ENCODE data around the gene C1QTNF7.
A peak's percentile ranks its signal among the peaks of the same experiment; 100 is the strongest.

Gene C1QTNF7

DNA sequence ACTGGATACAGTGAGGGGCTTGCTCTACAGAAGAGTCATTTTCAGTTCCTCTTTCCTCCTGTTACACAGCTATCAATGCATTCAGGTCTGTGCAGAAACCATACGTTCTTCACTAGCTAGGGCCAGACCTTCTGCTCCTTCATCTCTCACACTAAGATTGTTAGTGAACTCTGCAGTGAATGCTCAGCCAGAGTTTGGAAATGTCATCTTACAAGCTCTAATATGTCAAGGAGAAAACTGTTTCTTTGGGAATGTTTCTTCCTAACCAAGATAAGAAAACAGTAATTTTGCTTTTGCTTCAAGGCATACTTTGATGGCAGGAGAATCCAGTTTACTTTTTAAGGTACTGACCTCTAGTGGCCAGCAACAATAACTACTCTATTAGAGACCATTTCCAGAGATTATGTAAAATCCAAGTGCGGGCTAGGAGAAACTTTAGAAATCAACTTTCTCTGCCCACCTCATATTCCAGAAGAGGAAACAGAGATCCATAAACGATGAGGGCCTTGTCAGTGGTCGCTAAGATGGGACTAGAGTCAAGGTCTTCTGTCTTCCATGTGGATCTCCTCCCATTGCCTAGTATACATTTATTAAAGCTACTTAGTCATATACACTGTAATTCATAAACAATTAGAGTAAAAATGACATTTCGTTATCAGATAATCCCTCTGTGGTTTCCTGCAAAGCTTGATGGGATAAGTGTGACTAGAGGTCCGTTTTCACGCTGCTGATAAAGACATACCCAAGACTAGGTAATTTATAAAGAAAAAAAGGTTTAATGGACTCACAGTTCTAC, 29.8 kb downstream of the C1QTNF7 start:
- peak; percentile 84 for DNase-seq (ENCODE audit: low spot score)

DNA sequence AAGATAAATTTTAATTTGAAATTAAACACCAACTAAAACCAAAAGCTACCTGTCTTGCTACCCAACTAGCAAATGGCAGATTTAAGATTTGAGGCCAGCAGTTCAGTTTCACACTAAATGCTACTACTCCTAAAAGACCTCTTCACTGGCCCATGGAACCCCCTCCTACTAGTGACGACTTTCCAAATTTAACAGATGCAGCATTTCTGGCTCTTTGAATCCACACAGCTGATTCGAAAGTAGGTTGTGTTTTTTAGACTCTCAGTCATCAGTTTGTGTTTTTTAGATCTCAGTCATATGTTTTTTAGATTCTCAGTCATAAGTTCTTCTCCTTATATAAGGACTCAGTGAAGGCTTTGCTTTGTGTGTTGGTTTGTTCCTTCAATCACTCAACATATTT, 30.8 kb downstream of the C1QTNF7 start:
- DNase-seq (ENCODE audit: low spot score): no peak

DNA sequence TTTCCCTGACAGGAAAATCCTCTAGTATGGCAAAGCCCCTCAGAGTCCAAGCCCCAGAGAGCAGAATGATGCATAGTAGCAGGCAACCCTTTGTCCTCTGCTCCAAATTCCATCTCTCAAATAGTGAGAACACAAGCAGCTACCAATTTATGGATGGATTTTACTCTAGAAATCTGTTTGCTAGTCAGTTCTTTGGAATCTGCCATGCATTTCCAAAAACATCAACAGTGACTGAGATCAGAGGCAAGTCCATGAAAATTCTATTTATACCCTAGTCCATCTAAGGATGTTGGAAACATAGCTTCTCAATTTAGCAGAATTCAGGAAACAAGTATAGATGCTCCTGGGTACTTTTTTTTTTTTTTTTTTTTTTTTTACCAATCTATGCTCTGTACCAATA, 31.9 kb downstream of the C1QTNF7 start:
- DNase-seq (ENCODE audit: low spot score): no peak

DNA sequence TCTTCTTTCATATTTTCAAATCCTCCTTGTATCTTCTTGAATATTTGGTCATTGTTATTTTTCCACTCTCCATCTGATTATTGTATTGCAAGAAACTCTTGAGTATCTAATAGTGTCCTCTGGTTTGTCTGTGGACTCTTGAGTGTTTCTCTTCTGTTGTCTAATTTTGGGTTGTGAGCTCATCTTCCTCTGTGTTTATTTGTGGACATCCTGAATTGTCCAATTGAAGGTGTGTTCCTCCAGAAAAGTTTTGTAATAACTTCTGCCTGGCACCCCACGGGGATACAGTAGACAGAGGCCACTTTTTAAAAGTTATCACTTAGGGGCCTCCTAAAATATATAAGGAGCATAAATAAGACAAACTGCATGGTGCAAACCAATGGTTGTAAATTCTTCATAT, 38.8 kb downstream of the C1QTNF7 start:
- no peak for DNase-seq (ENCODE audit: low spot score)

DNA sequence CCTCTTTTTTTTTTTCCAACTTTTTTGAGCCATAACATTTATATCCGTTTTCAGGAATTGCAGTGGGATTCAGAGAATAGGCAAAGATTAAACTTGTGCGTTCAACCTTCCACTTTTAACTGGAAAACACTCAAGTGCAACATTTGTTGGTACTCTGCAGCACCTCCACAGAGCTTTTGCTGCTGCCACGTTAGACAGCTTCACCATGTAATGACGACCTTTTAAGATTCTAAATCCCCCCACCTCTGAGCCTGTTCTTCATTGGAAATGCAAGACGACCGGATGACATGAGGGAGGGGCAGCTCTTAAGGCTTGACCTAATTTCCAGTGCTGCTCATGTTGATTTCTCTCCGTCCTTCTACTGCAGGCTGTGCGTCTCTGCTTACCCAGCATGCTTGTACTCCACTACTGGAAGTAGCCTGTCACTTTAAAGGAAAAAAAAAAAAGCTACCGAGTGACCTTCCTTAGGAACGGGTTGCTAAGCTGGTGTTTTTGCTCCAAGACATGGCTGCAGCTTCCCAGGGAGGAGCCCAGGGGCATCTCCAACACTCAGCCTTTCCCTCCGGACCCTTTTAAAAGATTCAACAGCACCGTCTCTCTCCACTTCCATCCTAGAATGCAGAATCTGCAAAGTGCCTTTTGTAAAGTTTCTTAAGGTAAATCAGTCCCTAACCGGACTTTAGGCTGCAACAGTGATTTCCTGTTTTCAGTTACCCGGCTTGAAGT, 41.7 kb downstream of the C1QTNF7 start, which contains the start of gene CC2D2A:
Gene CC2D2A (plus strand): TSS at position 481 of the 726 bp plus-strand sequence. CDS start 6,051 bp downstream, outside the sequence.
- no peak for DNase-seq (ENCODE audit: low spot score)

DNA sequence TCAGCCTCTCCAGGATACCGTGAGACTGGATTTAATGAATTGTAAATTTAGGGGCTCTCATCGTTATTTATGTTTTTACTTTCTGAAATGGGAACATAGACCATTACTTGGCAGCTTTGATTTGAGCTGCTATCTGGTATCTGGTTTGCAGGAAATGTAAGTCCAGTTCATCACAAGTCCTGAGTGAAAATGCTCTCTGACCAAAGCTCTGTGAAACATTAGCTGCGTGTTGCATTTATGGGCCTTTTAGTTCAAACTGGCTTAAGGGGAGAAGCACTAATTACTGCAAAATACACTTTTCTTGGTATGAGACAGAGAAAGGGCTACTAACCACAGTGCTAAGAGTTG, 42.3 kb downstream of the C1QTNF7 start:
- peak; percentile 40 for DNase-seq (ENCODE audit: low spot score)

DNA sequence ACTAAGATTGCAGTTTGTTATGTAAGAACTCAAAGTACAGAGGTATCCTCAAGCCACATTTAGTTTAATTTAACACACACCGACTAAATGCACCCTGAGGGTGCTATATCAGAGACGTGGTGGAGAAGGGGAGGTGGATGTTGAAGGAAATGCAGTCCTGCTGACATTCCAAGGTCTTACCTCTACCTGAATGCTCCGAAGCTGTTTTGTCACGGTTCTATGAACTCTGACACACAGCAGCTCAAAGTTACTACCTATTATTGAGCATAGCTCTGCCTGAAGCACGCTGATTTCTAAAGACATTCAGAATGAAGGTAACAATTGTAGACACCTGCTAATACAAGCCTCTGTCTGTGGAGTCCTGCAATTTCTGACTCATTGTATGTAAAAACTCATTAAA, 48.6 kb downstream of the C1QTNF7 start:
- no peak for DNase-seq (ENCODE audit: low spot score)

DNA sequence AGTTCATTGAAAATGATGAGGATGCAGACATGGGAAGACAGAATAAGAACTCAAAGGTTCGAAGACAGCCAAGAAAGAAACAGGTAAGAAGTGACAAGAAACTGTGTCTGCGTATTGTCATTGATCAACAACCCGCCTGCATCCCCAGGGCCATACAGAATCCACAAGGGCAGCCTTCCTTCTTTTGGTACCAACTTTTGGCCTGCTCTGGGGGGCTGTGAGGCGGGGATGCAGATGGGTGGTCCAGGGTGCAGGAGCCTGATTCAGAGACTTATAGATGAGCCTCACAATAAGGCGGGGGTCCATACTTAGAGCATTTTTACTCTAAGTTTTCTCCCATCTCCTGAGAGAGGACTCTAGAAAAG, 50.9 kb downstream of the C1QTNF7 start:
- no peak for DNase-seq (ENCODE audit: low spot score)

DNA sequence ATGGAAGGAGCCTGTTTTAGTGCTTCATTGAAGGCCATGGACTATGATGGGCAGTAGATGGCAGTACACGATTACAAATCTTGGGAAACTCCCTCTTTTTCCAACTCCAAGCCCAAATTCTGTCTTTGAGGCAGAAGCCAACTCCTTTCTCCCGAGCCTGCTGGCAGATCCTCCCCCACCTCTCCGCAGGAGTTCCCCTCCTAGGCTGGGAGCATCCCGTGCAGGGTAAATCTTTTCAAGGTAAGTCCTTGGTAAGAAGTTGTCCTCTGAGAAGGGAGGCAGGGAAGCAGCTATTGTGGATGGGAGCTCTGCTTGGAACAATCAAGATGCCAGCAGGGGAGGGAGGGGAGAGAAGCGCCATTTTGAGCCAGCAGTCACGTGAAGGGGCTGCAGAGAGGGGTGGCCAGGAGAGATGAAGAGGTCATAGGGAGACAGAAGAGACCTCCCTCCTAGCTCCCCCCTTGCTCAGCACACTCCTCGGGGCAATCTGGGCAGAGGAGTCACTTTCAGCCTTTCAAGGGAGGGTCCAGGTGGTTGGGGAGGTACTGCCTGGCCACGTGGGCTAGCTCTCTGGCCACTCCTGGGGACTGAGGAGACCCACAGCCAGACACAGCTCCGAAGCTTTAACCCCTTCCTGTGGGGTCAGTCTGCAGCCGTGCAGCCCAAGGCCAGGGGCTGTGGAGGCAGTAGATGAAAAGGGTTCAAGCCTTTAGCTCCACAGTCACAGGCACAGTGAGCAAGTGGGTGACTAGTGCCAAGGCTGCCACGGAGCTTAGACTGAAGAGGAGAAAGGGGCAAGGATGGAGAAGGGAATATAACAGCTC, 51.5 kb downstream of the C1QTNF7 start:
- peak; percentile 94 for DNase-seq (ENCODE audit: low spot score)

DNA sequence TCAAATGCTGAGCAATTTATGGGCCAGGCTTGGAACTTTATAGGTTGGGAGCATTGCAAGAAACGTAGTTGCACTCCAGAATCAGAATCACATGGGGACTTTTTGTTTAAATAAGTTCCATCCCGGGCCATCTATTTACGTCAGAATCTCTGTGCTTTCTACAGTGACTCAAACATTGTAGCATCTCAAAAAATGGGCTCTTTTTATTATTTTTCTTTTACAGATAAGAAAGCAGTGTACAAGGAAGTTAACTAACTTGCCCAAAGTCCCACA, 52.0 kb downstream of the C1QTNF7 start:
- DNase-seq (ENCODE audit: low spot score): no peak

DNA sequence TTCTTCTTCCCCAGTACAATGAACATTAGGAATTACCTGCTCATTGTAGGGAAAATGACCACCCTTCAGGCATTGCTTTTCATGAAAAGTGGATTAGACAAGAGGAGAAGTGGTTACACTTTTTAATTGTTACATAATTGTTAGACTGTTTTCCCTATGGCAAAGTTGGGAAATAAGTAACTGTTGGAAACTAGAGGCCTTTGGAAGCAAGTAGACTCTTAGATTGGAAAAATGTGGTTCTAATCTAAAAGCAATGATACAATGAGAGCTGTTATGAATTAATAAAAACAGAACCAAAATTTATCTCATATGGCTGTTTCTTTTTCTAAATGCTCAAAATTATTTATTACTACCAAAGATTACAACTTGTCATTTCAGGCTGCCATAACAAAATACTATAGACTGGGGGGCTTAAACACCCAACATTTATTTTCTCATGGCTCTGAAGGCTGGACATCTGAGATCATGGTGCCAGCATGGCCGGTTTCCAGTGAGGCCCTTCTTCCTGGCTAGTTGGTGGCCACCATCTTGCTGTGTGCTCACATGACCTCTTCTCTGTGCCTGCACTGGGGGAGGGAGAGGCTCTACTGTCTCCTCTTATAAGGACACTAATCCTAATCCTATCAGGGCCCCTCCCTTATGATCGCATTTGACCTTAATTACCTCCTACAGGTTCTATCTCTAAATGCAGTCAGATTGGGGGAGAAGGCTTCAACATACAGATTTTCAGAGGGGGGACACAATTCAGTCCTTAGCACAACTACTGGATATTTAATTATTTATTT, 54.3 kb downstream of the C1QTNF7 start:
- DNase-seq (ENCODE audit: low spot score): no peak

DNA sequence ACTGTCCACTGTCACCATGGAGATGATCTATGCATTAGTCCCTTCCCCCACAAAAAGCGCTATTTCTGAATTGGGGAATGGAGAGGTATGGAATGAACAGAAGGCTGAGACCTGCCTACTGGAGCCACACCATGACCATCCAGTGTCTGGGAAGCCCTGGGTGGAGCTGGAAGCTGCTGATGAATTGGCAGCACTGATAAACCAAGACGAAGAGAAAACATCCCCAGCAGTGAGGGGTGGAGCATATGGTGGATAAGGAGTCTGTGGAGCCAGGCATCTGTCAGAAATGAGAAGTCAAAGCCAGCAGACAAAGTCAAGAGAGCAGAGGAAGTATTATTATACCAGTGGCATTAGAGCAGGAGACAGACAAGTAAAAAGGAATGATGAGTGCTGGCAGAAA, 55.0 kb downstream of the C1QTNF7 start:
- no peak for DNase-seq (ENCODE audit: low spot score)

DNA sequence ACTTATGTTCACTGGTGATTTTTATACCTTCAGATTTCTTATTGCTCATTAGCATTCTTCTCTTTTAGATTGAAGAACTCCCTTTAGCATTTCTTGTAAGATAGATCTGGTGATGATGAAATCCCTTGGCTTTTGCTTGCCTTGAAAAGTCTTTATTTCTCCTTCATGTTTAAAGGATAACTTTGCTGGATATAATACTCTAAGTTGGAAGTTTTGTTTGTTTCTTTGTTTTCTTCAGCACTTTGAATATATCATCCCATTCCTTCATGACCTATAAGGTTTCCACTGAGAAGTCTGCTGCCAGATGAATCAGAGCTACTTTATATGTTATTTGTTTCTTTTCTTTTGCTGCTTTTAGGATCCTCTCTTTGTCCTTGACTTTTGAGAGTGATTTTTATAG, 60.3 kb downstream of the C1QTNF7 start:
- no peak for DNase-seq (ENCODE audit: low spot score)

DNA sequence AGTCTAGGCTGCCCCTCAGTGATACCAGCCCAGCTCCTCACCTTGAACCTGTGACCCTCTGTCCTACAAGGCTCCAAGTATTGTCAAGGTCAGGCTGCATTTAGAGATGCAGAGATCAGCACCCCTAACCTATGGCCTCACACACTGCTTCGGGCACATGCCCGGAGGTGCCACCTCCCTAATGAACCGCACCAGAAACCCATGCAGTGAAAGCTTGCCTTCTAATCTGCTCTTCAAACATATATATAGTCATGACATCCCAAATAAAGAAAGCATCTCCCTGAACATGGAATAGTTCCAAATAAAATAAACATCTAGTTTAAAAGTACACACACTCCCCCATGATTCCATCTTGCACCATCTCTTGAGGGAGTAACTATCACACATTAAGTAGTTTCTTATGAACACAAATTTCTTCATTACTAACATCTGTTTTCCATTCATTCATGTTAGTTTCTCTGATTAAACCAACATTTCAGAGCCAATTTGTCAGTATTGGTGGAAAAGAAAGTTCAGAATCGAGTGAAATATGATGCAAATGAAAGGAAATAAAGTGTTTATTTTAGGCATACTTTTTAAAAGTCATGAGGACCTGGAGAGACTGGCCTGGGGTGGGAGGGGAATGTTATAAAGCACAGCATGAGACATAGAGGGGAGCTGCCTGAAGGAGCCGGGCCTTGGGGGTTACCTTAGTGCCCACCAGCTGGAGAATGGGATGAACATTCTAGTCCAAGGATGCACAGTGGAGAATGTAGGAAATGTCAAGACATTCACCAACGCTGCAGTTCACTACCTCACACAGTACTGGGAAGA, 61.0 kb downstream of the C1QTNF7 start:
- no peak for DNase-seq (ENCODE audit: low spot score)

DNA sequence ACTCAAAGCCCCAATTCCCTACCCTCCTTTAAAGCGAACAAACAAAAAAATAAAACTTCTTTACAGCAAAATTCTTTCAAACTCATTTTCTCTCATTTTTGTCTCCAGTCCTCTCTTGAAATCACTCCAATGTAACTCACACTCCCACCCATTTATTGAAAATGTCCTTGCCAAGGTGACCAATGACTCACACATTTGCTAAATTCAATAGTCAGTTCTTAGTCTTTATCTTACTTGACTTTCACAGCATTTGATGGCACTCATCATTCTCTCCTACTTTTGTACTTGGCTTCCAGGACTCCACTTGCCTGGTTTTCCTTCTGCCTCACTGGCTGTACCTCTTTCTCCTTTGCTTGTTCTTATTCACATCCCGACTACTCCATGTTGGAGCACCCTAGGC, 61.7 kb downstream of the C1QTNF7 start:
- DNase-seq (ENCODE audit: low spot score): no peak

DNA sequence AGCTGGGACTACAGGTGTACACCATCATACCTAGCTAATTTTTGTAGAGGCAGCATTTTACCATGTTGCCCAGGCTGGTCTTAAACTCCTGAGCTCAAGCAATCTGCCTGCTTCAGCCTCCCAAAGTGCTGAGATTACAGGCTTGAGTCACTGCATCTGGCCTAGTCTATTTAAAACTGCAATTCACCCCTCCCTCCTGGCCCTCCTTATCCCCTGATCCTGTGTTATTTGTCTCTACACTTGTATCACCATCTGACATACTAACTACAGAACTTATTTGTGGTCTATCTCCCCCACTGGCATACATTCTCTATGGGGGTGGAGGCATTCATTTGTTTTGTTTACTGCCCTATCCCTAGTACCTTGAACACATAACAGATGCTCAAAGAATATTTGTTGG, 65.6 kb downstream of the C1QTNF7 start:
- DNase-seq (ENCODE audit: low spot score): no peak

DNA sequence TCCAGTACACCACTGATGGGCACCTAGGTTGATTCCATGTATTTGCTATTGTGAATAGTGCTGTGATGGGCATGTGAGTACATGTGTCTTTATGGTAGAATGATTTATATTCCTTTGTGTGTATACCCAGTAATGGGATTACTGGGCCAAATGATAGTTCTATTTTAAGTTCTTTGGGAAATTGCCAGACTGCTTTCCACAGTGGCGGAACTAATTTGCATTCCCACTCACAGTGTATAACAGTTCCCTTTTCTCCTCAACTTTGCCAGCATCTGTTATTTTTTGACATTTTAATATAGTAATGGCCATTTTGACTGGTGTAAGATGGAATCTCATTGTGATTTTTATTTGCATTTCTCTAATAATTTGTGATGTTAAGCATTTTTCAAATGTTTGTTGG, 67.8 kb downstream of the C1QTNF7 start:
- DNase-seq (ENCODE audit: low spot score): no peak

Data from pons (tissue), 1 donor.